Erythroblast (primary cell): ENCODE measurements around the gene POLD3.

Source experiments
- GATA1 ChIP-seq: IDR thresholded peaks from 2 replicates; pipeline ENCODE4 v1.6.1; 2011; ENCODE audit warnings: low read depth, mild to moderate bottlenecking, control low read depth, low read length, moderate library complexity
- POLR2A ChIP-seq: IDR thresholded peaks from 2 replicates; pipeline ENCODE4 v1.6.1; 2011; ENCODE audit warnings: mild to moderate bottlenecking, low read length

DNA sequence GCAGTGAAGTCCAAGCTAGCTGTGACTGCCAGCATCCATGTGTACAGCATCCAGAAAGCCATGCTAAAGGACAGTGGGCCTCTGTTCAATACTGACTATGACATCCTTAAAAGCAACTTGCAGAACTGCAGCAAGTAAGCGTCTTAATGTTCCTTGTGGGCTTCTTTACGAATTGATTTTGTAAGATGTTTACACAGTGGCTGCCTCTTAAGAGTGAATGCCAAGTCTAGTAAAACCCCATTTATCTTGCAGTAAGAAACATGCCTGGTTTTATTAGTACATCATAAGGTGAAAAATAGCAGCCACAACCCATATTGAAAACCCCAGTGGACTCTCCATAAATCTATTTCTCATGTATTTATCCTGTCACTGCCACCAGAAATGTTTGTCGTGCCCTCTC is 20.5 kb downstream of the POLD3 start:
- TF ChIP-seq POLR2A (no peak), GATA1 (no peak)
